NCI-H2081 (cell line): Measurements from ENCODE around the gene MAD1L1.

Experiments used
- DNase-seq, 2 experiments: peaks; one replicate each; lab custom pipeline; 2025; lab: John Stamatoyannopoulos, UW

Gene MAD1L1

GRCh38 chr7:1926908-1927306 is 305.8 kb downstream of the MAD1L1 start:
- DNase-seq: no peak

- no peak for DNase-seq
Observed at GRCh38 chr7:1925973-1926907, 306.5 kb downstream of the MAD1L1 start.

GRCh38 chr7:1925349-1925748 is 307.4 kb downstream of the MAD1L1 start:
- no peak for DNase-seq

GRCh38 chr7:1924258-1924817 is 308.4 kb downstream of the MAD1L1 start:
- DNase-seq: no peak

- DNase-seq: no peak
Observed at GRCh38 chr7:1923409-1924257, 309.1 kb downstream of the MAD1L1 start.

GRCh38 chr7:1922870-1923236 is 309.9 kb downstream of the MAD1L1 start:
- DNase-seq: no peak

GRCh38 chr7:1922071-1922869 is 310.5 kb downstream of the MAD1L1 start:
- DNase-seq: no peak

- no peak for DNase-seq
Observed at GRCh38 chr7:1920881-1921280, 311.9 kb downstream of the MAD1L1 start.

GRCh38 chr7:1920266-1920681 is 312.5 kb downstream of the MAD1L1 start:
- DNase-seq: no peak

GRCh38 chr7:1919539-1920265 is 313.0 kb downstream of the MAD1L1 start:
- no peak for DNase-seq

- no peak for DNase-seq
Observed at GRCh38 chr7:1918881-1919525, 313.7 kb downstream of the MAD1L1 start.

GRCh38 chr7:1918063-1918645 is 314.6 kb downstream of the MAD1L1 start:
- DNase-seq: no peak

- DNase-seq: no peak
Observed at GRCh38 chr7:1917221-1918062, 315.3 kb downstream of the MAD1L1 start.

- no peak for DNase-seq
Observed at GRCh38 chr7:1916601-1916970, 316.2 kb downstream of the MAD1L1 start.

GRCh38 chr7:1915956-1916600 is 316.7 kb downstream of the MAD1L1 start:
- no peak for DNase-seq

GRCh38 chr7:1915326-1915725 is 317.4 kb downstream of the MAD1L1 start:
- no peak for DNase-seq

- no peak for DNase-seq
Observed at GRCh38 chr7:1914743-1915142, 318.0 kb downstream of the MAD1L1 start.

- no peak for DNase-seq
Observed at GRCh38 chr7:1914321-1914720, 318.4 kb downstream of the MAD1L1 start.
